GM19099 (cell line): ENCODE measurements around the gene TUBGCP5.

Source experiments
- POLR2A ChIP-seq: IDR thresholded peaks from 3 replicates; pipeline ENCODE4 v1.6.1; 2011; ENCODE audit warnings: low read depth; ENCODE audit not compliant: insufficient read length; ENCODE audit errors: extremely low read depth

The TUBGCP5 gene

GRCh38 chr15:22950256-22950990, 88.9 kb downstream of the TUBGCP5 start:
- TF ChIP-seq POLR2A = no peak
